GM21381 (cell line): ENCODE measurements around the gene RALGPS1.

Source experiments
- ATAC-seq: cut with Tn5 transposase; IDR thresholded peaks from one replicate; pipeline ENCODE4 v1.9.1; 2021; ENCODE audit warnings: mild to moderate bottlenecking, moderate library complexity; ENCODE audit not compliant: unreplicated experiment

Gene RALGPS1

DNA sequence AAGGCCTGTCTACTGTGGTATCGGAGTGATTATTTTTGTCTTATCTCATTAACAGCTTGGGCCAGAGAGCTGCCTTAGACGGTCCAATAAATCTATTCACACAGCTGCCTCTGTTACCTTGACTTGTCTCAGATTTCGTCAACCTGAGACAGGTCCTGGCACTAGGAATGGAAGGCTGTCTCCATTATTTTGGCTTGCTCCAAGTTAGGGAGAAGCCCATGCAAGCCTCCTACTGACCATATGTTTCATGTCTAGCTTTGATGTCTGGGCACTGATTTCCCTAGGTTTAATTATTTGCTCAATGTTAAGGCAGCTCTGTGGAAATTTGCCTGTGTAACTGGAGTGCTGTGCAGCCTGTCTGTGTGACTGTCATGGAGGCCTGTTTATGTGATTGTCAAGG, 12.4 kb upstream of the RALGPS1 start:
- no peak for ATAC-seq

DNA sequence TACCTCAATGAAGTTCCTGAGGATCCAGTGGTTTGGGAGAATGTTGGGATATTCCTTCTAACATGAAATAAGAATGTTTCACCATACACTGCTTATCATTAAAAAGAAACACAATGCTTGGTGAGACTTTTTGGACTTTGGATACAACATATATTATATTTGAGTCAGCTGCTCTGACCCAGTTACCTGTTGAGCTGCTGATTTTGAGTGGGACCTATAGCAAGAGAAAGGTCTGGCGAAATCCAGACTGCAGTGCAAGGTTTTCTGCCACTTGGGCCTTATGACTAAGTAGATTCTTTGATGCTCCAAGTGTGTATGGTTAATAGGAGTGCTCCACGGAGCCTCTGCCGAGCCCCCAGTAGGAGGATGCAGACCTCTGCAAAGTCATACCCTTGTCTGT, 10.0 kb upstream of the RALGPS1 start:
- ATAC-seq: no peak

DNA sequence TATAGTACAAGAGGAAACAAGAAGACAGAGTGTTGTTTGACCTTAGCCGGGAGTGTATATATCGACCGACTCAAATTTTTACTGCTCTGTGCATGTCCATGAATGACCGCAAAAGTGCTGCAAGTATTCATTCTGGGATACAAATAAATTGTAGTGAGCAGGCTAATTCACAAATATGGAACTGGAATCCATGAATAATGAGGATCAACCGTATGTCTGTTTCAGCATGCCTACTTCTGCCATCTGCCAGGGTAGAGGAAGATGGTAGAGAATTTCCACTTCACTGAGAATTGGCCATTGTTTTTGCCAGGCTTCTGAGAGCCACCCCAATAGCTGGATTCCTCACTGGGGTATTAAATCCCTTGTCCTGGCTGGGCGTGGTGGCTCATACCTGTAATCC, 8.5 kb upstream of the RALGPS1 start:
- no peak for ATAC-seq

DNA sequence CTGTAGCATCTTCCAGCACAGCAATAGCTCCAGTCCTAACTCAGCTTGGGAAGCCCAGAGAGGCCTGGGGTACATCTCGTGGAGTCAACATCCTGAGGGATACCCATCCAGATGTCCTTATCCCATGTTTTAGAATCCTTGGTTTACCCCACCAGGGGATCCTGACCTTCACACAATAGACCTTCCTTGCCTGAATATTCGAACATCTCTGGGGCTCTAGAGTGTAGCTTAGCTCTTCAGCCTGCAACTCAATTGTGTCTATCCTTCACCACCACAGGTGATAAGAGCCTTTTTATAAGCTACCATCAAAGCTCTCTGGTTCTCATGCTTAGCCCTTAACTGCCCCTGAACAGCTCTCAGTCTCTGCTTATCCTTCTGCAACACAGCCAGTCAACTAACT, 7.5 kb upstream of the RALGPS1 start:
- ATAC-seq: no peak

DNA sequence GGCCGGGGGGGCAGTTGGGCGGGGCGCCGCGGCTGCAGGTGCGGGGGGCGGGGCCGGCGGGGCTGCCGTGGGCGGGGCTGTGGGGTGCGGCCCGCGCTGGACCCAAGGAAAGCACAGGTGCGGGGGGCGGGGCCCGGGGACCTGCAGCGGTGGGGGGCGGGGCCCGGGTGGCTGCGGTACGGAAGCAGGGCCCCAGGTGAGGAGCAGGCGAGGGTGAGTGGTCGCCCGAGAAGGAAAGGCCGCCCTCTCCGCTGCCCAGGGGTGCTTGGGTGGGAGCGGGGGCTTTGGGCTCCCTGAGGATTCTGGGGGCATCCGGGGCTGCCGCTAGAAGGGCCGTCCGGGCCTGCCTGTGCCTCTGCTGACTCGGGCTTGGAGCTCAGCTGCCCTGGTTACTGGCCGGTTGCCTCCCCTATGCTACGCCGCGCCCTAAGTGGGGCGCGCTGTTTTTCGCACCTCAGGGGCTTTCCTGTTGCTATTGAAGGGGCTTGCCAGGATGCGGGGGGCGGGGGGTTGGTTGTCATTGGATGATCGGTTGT, 767 bp downstream of the RALGPS1 start:
- peak; percentile 8 for ATAC-seq

DNA sequence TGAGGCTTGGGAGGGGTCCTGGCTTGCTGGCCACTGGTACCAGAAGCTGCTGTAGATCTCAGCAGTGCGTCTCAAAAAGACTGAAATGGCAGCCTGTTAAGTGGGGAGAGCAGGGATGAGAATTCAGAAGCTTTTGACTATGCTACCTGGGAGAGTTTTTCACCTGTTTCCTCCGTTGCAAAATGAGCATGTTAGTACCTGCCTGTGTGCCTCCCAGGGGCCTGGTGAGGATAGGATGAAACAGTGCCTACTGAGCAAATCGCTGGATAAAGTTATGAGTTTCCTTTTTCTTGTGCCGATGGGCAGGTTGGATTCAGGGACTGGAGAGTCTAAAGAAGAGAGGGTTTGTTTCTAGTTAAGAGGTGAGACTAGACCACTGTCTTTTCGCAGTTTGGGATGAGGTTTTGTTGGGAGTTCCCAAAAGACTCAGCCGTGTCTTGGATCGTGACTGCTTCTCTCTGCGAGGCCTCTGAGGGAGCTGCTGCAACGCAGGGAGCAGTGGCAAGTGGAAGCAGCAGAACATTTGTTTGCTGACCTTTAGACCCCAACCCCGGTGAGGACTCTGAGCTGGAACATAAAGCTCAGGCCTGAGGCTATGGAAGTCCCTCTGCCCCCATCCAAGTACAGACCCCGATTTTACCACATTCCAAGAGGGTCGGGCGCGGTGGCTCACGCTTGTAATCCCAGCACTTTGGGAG, 1.4 kb downstream of the RALGPS1 start:
- ATAC-seq: no peak

DNA sequence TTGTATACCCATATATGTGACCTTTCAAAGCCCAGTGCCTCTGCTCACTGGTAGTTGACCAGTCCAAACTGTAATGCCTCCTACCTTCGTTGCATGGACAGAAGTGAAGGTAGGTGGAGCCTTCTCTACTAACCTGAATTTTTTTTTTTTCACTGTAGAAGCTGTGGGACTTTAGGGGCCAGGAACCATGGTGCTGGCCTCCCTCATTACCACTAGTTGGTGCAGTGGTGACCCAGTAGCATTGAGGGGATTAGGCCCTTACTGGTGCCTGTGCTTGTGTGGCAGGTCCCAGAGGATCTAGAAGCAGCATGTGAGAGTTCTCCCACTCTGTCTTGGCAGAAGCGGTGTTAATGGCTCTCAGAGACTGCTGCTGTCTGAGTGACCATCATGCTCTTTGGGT, 2.3 kb downstream of the RALGPS1 start:
- no peak for ATAC-seq

DNA sequence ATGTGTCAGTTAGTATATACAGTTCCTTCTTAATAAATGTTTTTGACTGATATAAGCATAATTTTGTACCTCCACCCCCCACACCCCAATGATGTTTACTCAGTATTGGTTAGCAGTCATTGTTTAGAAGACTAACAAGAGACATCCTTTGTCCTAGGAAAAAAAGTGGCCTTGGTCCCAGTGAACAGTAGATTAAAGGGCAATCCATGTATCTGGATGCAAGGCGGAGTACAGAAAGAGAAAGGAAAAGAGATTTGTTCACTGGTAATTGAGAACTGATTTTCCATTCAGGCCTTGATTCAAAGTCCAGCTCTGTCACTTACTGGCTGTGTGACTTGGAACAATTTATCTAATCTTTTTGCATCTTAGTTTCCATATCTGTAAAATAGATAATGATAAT, 4.6 kb downstream of the RALGPS1 start:
- no peak for ATAC-seq

DNA sequence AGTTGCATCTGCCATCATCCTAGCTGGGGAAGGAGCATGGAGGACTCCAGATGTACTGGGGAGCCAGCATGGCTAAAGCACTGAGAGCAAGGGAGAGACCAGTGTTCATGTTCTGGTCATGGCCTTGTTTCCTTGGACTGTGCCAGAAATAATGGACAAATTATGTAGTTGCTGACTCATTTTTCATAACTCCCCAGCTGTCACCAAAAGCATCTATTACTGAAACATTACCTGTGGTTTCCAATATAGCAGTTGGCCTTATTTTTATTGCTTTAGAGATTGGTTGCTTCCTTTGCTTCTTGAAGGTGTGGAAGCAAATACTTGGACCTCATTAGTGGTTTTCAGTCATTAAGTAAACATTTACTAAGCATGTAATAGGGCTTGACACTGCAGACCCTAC, 11.3 kb downstream of the RALGPS1 start:
- ATAC-seq: no peak

DNA sequence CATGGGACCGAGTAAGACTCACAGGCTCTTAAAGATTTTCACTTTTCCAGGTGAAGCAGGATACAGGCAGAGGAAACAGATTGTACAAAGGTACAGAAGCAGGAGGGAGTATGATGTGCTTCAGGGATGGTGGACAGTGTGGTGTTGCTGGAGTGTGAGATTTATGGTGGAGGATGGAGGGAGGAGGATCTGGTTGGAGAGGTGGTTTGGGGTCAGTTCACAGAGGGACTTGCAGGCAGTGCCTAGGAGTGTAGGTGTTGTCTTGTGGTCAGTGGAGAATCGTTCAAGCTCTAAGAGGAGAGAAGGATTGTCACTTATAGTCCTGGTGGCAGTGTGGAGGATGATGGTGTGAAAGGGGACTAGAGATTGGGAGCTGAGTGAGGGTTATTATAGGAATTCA, 11.8 kb downstream of the RALGPS1 start:
- ATAC-seq: no peak

DNA sequence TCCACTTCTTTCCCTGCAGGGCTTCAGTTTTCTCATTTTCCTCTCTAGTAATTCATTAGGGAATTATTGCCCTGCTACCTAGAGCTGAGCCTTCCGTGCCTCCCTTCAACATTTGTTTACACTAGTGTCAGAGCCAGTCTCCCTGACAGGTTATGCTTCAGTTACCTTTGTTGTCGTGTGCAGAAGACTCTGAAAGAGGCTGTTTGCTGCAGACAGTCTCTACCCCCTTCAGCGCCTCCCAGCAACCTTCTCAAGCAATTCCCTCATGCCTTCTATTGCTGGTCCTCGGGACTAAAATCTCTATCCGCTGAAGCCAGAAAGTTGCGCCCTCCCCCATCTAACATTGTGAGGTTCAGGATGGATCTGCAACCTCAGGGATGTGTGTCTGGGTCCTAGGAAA, 12.8 kb downstream of the RALGPS1 start:
- no peak for ATAC-seq

DNA sequence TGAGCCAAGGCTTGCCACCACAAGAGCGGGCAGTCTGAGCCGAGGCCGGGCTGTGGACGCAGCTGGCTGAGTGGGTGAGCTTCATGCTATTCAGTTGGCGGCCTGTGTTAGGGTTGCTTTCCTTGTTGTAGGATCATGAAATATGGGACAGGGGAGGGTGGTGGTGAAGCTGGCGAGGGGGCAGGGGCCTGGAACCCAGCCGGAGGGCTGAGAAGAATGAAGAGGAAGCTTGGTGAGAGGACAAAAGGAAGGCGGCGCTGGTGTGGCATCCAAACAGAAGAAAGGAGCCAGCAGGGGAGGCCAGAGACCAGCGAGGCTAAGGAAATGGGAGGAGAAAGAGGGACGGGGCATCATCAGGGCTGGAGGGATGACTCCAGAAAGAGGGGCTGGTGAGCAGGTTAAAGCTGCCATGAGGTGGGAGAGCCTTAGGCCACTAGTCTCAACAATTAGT, 18.3 kb downstream of the RALGPS1 start:
- ATAC-seq: no peak

DNA sequence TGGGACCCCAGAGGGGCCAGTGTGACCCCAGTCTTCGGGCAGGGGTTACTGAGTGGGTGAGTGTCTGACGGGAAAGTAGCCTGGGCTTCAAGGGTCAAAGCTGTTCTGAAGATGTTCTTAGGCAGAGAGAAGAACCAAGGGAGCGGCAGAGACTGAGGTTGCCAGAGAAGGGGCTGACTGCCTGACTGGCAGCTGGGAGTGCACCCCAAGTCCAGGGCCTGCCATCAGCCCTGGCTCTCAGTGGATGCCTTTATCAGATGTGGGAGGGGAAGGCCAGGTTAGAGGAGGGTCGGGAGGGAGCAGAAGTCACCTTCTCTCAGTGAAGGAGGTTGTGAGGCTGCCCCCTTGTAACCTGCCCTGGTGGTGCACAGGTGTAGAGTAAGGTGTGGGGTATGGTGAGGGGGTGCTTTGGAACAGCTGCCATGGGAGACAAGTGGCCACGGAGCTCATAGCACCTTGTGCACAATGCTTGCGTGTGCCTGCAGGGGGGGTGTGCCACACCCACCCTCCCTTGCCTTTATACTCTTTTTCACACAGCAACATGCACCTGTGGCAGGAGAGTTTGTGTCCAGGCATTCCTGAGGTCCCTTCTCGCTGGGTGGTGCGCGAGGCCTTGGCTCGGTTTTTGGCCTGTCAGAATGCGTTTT, 18.9 kb downstream of the RALGPS1 start:
- ATAC-seq: no peak

DNA sequence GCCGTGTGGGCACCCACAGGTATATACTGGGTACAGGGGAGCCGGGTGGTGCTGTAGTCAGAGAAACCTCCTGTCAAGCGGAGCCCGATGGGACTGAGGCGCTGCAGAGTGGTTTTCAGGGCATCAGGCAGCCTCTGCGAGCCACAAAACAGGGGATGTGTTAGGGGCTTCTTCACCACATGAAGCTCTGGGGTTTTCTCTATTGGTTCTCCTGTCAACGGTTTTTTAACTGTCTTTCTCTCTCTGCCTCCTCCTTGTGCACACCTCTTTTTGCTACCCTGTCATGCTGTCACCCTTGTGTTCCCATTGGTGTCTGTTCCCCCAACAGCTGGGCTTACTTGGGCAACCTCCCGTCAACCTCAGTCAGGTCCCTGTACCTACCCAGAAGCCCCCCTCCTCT, 19.9 kb downstream of the RALGPS1 start:
- ATAC-seq: no peak

DNA sequence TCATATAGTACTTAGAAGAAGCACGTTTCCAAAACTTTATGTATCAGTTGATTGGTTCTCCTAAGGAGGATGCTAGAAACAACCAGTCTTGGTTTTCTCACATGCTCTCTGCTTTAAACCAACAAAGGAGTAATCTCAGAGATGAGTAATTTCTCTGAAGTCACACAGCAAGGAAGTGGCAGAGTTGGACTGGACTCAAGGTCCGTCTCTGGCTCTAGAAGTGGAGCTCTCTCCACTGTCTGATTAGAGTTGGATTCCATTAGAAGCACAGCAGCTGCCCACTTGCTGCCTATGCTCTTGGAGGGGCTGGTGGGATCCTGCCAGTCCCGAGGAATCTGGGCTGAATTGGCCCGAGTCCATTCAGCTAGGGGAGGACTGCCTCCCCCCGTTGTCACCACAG, 21.0 kb downstream of the RALGPS1 start:
- no peak for ATAC-seq

DNA sequence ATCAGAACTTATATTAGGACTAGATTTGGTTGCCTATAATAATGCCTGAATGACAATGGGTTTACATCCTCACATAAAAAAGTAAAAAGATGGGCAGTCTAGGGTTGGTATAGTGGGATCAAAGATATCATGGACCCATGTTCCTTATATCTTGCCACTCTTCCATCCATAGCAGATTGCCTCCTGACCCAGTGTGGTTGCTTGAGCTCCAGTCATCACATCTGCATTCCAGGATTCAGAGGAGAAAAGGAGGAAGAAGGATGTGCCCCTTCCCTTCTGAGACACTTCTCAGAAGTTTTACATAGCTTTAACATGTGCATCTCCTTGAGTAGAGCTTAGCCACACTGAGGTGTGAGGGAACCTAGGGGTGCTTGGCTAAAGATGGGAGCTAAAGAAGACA, 22.9 kb downstream of the RALGPS1 start:
- no peak for ATAC-seq

DNA sequence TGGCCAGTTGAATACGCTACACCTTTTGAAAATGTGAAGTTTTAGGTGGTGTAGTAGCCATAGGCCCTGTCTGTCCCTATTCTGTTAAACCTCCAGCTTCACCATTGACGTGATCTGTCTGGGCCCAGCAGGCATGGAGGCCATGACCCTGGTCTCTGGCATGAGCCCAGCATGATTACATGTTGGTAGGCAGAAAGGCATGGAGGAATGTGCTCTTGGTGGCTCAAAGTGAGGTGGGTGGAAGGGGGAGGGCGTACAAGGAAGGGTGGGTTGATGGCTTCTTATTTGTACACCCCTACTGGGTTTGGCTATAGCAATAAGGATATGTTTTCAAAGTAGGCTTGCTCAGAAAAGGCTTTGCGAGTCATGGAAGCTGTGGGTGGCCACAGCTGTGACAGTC, 23.7 kb downstream of the RALGPS1 start:
- no peak for ATAC-seq

DNA sequence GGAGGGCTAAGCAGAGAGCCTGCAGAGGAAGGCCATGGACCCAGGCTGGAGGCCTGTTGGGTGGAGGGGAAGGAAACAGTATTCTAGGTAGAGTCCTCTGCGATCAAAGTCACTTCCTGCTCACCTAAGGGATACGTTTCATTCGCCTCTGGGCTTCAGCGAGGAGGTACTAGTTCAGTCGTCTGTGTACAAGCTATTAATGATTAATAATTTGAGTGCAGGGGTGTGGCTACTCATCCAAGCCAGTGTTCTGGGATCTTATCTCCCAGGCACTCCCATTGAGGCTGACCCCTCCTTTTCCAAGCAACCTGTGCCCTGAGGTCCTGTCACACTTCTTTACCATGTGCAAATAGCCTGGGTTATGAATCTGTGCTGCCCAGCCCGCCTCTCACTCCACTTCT, 25.2 kb downstream of the RALGPS1 start:
- no peak for ATAC-seq

DNA sequence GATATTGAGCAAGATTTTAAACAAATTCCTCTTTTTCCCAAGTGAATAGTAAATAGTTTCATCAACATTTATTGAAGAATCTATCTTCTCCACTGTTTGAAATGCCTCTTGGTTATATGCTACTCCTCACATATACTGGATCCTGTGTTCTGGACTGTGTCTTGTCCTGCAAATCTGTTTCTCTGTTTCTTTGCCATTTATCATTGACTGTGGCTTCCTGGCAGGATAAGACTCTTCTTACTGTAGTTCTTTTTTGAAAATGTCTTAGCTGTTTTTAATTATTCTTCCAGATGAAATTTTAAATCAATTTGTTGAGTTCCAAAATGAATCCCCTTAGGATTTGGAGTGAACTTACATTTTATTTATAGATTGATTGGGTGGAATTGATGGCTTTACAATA, 27.8 kb downstream of the RALGPS1 start:
- no peak for ATAC-seq

DNA sequence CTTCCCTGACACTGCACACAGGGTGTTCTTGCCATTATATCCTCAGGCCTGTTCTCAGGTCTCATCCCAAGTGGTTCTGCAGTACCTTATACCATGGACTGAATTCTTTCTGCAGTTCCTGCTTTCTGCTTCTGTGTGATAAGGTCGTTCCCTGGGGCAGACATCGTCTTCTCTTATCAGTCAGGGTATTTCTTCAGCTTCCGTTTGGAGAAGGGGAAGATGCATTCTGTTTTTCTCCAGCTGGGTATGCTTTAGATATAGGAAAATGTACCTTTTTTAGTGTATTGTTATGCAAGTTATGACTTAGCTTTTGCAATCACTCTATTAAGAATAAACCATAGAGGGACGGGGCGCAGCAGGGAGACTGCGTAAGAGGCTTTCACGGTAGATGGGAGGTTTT, 31.1 kb downstream of the RALGPS1 start:
- ATAC-seq: no peak

DNA sequence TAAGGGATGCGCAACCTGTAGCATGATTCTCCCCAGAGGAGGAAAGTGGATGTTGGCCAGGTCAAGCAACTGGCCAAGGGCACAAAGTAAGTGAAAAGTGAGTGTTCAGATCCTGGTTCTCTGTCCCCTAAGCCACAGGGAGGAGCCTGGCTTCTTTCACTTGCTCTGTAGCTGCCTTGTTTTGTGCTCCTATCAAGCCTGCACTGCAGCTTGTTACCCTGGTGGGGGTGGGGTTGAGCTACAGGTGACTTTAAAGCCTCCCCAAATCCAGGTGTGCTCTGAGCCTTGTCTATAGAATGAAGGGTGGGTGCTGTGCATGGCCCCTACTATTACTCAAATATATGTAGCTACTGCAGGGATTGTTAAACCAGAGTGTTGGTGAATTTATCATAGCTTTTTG, 32.9 kb downstream of the RALGPS1 start:
- ATAC-seq: no peak

DNA sequence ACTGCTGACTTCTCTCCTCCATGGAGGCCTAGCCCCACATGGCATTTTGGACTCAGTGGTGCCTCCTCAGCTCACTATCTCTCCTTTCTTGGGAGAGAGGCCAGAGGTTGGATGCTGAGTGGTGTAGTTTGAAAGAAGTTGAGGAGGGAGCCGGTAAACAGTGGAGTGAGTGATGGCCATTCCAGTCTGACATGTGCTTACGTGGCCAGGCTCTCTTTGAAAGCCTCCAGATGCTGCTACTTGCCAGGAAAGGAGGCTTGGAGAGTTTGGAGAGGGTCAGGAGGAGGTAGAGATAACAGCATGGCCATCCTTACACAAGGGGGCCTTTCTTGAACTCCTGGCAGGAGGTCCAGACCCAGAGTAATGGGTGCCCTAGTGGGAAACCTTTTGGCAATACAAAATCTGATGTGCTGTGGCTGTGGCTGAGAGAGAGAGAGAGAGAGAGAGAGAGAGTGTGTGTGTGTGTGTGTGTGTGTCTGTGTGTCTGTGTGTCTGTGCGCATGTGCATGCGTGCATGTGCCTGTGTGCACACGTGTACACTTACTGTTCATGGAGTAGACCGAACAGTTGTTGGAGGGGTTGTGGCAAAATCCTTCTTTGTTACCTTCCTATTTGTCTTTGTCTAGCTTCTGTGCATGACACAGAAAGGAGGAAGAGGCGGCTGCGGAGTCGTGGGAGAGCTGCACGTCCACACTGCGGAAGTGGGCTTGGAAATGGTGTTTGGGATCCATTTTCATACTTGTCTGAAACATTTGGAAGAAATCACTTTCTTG, 37.8 kb downstream of the RALGPS1 start:
- no peak for ATAC-seq
